ENCODE results near the gene MBNL2.

Gene MBNL2

DNA sequence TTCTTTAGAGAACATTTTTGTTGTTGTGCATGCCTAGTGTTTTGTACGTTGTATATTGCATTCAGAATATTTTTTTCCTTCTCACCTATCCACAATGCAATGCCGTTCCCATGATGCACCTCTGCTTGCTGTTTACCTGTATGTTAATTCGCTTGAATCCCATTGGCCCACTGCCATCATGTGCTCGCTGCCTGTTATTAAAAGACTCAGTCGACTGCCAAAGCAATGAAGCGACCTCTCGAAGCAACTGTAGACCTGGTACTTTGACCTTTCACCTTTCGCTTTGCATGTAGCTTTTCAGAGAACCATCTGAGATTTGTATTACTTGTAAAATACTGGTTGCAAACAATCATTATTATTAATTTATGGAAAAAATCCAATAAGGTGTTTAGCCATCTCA lies 134.5 kb downstream of the MBNL2 start:
- no peaks in the 10 kb centered on the region; the same call in 1 of the 2 replicates for H3K4me1 ChIP-seq
- TF ChIP-seq, protein P1, sequence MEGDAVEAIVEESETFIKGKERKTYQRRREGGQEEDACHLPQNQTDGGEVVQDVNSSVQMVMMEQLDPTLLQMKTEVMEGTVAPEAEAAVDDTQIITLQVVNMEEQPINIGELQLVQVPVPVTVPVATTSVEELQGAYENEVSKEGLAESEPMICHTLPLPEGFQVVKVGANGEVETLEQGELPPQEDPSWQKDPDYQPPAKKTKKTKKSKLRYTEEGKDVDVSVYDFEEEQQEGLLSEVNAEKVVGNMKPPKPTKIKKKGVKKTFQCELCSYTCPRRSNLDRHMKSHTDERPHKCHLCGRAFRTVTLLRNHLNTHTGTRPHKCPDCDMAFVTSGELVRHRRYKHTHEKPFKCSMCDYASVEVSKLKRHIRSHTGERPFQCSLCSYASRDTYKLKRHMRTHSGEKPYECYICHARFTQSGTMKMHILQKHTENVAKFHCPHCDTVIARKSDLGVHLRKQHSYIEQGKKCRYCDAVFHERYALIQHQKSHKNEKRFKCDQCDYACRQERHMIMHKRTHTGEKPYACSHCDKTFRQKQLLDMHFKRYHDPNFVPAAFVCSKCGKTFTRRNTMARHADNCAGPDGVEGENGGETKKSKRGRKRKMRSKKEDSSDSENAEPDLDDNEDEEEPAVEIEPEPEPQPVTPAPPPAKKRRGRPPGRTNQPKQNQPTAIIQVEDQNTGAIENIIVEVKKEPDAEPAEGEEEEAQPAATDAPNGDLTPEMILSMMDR (IDR thresholded peaks at IDR 0.05; ENCODE audit: low read depth, low read length): no peak
- no peaks in the 10 kb centered on the region for H3K9me3 ChIP-seq
- peaks cover 19% of the 10 kb centered on the region for H3K36me3 ChIP-seq
- no peaks in the 10 kb centered on the region for H3K27me3 ChIP-seq
- no peak overlapping the region for H3K4me3 ChIP-seq (ENCODE audit: low read depth, low read length)
- DNase-seq: no peak

DNA sequence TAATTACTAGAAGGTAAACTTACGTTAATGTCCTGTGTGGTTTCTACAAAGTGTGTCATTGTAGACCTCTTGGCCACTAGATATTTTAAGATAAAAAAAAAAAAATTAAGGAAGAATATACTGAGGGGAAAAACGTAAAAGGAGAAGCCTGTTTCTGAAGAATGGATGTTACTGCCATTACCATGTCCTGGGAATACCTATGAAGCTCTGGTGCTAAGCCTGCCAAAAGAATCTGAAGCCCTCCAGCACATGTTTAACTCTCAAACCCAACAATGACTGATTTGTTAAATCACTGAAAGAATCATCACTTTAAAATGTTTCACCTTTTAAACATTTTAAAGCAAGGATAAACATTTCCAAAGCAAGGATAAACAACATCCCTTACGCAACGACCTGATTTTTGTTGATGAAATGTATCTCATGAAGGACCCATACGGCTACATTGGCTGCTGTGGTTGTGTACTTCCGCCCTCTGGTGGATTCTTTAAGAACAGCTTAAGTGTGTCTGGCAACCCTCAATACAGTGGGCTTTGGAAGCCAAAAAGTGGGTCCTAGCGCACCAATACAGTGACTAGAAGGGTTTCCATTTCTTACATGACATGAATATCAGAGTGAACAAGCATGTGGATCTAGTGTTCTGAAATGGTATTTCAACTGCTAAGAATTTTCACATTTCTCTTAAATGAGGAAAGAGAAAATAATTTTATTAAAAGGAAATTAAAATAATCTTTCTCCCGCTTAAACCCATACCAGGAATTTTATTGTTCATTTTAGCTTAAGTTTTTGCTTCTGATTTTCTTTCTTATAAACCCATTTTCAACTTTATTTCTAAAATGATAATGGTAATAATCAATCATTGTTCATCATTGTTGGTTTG lies 137.3 kb downstream of the MBNL2 start:
- Histone ChIP-seq H3K4me3 (ENCODE audit: low read depth, low read length) (no peak overlapping the region), H3K36me3 (peaks cover 29% of the 10 kb centered on the region), H3K4me1 (no peaks in the 10 kb centered on the region; the same call in 1 of the 2 replicates), H3K27me3 (no peaks in the 10 kb centered on the region), H3K9me3 (no peaks in the 10 kb centered on the region)
- TF ChIP-seq, protein P1 (IDR thresholded peaks at IDR 0.05; ENCODE audit: low read depth, low read length): peak; percentile 94
- peak; percentile 60 for DNase-seq

DNA sequence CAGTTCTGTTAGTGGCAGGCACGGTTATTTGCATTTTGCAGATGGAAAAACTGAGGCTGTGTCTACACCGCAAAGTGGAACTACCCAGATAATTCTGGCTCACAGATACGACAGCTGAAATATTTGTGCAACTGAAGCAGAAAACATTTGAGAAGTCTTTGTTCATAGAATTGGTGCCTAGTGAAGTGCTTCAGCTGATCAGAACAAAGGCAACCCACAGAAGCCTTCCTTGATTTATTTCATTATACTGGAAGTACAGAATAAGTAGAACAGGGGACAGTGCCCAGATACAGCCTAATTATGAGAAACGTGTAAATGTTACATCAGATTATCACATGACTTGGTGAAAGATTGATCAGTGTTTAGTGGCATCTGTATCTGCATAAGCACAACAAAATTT lies 138.5 kb downstream of the MBNL2 start:
- Histone ChIP-seq H3K36me3 (peaks cover 29% of the 10 kb centered on the region), H3K27me3 (no peaks in the 10 kb centered on the region), H3K4me1 (no peaks in the 10 kb centered on the region; the same call in 1 of the 2 replicates), H3K9me3 (no peaks in the 10 kb centered on the region), H3K4me3 (ENCODE audit: low read depth, low read length) (no peak overlapping the region)
- DNase-seq: no peak
- TF ChIP-seq, protein P1 (IDR thresholded peaks at IDR 0.05; ENCODE audit: low read depth, low read length): no peak

DNA sequence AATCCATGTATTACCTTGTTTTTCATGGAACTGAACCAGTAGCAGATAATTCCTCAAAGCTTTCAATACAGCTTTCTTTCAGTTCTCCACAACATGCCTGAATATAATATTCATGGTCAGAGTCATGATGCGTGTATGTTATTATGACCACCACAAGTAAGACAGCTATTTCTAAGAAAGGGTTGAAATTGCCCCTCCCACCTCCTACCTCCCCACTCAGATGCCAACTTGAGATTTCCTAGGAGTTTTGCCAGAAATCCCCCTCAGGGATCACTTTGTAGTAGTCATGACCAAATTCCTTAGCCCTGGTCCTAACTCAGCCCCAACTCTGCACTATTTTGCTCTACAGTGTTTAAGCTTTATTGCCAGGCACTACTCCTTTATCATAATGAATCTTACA lies 141.9 kb downstream of the MBNL2 start:
- no peaks in the 10 kb centered on the region; the same call in 1 of the 2 replicates for H3K4me1 ChIP-seq
- H3K9me3 ChIP-seq: no peaks in the 10 kb centered on the region
- no peak overlapping the region for H3K4me3 ChIP-seq (ENCODE audit: low read depth, low read length)
- no peak for DNase-seq
- H3K36me3 ChIP-seq: peaks cover 27% of the 10 kb centered on the region
- TF ChIP-seq, protein P1 (IDR thresholded peaks at IDR 0.05; ENCODE audit: low read depth, low read length): no peak
- no peaks in the 10 kb centered on the region for H3K27me3 ChIP-seq

- H3K9me3 ChIP-seq: no peaks in the 10 kb centered on the region
- no peak overlapping the region for H3K4me3 ChIP-seq (ENCODE audit: low read depth, low read length)
- peaks cover 27% of the 10 kb centered on the region for H3K36me3 ChIP-seq
- no peaks in the 10 kb centered on the region for H3K27me3 ChIP-seq
- TF ChIP-seq, protein P1 (IDR thresholded peaks at IDR 0.05; ENCODE audit: low read depth, low read length): no peak
- no peaks in the 10 kb centered on the region; the same call in 1 of the 2 replicates for H3K4me1 ChIP-seq
- DNase-seq: no peak
These were observed 142.7 kb downstream of the MBNL2 start for GRCh38 chr13:97364827-97365226.

- DNase-seq: no peak
- Histone ChIP-seq H3K9me3 (no peaks in the 10 kb centered on the region), H3K4me1 (no peaks in the 10 kb centered on the region; the same call in 1 of the 2 replicates), H3K4me3 (ENCODE audit: low read depth, low read length) (no peak overlapping the region), H3K27me3 (no peaks in the 10 kb centered on the region), H3K36me3 (peaks cover 18% of the 10 kb centered on the region)
- TF ChIP-seq, protein P1 (IDR thresholded peaks at IDR 0.05; ENCODE audit: low read depth, low read length): peak; percentile 20; the same call in 1 of the 2 replicates
These were observed 144.1 kb downstream of the MBNL2 start for GRCh38 chr13:97366172-97366688.
